AG20443 (cell line): ENCODE measurements around the gene TLE4.
"Not testable (repeated sequence)": the region's sequence is repeated elsewhere in the genome, so short reads cannot be mapped to it uniquely, and the experiment has no call there.

Experiments used
- DNase-seq: peaks from one replicate; pipeline ENCODE4 v3.0.0; 2012; ENCODE audit warnings: low spot score, mixed read lengths

Gene TLE4

DNA sequence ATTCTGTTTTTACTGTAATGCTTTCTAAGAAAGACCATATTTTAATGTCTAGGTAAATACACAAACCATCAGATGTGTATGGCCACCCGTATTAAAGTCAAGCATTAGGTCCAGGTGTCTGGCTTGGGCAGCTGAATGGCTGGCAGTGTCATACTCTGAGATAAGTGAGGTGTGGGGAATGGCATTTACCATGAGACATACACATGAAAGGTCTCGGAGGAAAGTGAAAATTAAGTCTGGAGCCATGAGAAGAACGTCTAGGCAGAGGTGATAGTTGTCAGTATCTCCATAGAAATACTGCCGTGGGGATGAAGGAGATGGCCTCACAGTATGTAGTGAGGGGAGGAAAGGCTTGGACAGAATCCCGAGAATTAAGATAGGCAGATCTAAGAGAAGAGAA, 164.3 kb downstream of the TLE4 start:
- no peak for DNase-seq

DNA sequence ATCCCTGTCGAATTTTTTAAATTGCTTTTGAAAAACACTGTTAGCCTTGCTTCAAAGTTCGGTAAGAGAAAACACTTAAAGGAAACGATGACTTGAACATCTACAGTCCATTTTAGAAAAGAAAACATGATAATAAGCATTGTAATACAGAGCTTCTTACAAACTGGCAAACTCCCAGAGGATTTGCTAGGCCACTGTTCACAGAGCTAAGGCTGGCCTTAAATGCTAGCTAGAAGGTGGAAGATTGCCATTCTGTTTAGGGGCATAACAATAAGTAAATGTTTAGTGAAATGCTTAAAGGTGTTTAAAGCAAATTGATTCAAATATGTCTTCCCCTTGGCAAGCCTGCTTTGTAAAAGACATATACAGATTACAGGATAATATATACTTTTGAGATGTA, 169.6 kb downstream of the TLE4 start:
- DNase-seq: no peak

DNA sequence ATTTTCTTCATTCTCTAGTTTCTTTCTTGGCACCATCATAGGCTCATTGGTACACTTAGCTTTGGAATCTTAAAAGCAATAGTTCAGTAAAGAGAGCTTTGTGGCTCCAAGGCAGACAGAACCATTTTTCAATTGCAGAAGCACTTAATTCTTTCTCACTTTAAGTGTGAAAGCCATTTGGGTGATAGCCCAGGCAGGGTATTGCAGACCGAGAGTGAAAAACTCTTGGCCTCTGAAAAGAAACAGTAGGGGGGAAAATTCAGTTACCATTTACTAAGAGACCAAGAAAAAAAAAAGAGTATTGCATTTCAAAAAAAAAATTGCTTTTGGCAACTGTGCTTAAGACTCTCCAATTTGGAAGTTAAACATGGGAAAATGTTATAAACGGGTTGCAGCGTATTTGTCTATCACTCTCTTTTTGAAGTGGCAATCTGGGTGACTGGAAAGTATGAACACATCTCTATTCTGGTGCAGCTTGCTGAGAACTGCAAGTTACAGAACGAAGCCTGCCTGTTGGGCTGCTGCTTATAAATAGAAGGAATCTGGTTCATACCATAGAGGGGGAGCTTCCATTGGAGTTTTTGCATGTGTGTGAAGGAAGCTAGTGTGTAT, 170.5 kb downstream of the TLE4 start:
- DNase-seq: no peak

GRCh38 chr9:79744521-79744920, 172.8 kb downstream of the TLE4 start:
- no peak for DNase-seq

GRCh38 chr9:79745752-79746336, 174.1 kb downstream of the TLE4 start:
- DNase-seq: no peak

DNA sequence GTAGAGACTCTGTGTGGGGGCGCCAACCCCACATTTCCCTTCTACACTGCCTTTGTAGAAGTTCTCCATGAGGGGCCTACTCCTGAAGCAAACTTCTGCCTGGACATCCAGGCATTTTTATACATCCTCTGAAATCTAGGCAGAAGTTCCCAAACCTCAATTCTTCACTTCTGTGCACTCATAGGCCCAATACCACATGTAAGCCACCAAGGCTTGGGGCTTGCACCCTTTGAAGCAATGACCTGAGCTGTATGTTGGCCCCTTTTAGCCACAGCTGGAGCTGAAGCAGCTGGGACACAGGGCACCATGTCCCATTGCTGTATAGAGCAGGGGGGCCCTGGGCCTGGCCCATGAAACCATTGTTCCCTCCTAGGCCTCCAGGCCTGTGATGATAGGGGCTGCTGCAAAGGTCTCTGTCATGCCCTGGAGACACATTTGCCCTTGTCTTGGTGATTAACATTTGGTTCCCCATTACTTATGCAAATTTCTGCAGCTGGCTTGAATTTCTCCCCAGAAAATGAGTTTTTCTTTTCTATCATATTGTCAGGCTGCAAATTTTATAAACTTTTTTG, 180.2 kb downstream of the TLE4 start:
- DNase-seq: not testable (repeated sequence)

DNA sequence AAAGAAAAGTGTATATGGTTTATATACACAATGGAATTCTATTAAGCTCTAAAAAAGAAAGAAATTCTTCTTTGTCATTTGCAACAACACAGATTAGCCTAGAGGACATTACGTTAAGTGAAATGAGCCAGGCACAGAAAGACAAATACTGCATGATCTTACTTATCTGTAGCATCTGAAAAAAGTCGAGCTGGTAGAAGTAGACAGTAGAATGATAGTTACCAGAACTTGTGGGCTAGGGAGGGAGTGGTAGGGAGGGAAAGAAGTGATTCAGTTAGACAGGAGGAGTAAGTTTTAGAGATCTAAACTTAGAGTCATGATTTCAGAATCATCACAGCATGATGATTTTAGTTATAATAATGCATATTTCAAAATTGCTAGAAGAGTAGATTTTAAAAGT, 184.6 kb downstream of the TLE4 start:
- DNase-seq: no peak

- DNase-seq: no peak
Measured at GRCh38 chr9:79757074-79757473, 185.3 kb downstream of the TLE4 start.

DNA sequence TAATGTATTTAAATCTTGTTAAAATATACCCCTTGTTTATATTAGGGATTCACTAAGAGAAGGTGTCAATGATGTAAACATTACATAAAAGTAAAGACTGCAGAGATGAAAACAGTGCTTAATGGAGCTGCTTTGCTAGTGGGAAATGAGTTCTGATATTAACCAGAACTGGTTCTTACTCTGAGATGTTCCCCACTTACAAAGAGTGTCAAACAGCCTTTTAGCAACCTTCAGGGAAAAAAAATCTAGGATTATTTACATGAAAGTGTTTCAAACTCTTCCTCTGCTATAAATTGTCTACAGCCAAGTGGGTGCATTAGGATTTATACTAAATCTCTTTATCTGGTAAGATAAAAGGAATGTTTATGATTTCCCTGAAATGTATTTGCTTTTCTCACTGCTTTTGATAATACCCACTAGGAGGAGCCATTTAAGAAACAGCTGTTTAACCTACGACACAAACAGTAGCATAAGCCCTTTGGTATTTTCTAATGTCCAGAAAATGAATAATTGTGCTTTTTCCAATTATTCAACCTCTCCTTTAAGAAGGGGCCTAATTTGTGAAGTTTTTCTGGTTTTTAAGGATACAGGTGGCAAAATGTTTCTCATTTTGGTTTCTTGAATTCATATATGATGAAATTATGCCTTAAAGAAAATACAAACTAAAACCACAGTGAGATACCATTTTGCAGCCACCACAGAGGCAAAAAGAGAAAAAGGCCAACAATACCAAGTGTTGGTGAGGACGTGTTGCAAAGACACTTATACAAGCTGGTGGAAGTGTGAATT, 186.3 kb downstream of the TLE4 start:
- no peak for DNase-seq

DNA sequence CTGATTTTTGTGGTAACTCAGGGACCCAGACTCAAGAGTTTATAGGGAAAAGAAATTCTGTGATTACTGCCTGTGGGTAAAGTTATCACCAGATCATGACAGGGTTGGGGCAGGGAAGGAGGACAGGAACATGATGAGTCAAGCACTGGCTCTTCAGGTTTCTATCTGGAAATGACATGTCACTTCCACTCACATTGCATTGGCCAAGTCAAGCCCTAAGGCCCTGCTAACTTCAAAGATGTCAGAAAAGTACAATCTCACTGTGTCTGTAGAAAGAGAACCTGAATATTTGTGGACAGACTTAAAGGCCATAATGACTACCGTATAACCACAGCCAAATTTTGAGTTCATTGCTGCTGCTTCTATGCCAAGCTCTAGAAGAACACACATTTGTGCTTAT, 187.7 kb downstream of the TLE4 start:
- DNase-seq: no peak

- no peak for DNase-seq
Measured at GRCh38 chr9:79762070-79762469, 190.3 kb downstream of the TLE4 start.

DNA sequence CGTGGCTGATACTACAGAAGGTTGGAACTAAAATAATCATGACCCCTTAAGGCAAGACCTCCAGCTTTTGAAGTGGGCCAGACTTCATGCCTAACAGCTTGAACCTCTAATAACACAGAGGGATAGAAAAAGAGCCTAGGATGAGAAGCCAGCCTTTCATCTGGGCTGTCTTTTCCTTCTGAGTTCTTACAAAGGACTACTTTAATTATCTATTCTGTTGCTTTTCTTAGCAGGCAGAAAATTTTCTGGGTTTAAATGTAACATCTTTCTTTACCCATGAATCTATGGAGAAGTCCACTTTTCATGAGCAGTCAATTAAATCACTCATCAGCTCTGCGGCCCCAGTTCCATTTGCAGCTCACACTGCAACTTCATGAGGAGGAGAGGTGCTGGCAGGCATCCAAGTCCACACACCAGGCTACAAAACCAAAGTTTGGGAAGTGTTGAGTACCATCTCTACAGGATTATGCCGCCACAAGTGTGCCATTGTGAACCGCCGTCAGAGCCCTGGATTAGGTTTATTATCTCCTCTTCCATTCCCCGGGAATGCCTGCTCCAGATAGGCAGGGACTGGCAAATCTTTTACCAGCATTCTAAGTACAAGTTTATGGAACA, 192.0 kb downstream of the TLE4 start:
- DNase-seq: no peak

GRCh38 chr9:79764374-79764773, 192.6 kb downstream of the TLE4 start:
- DNase-seq: peak; percentile 94

GRCh38 chr9:79765466-79765865, 193.7 kb downstream of the TLE4 start:
- DNase-seq: no peak

DNA sequence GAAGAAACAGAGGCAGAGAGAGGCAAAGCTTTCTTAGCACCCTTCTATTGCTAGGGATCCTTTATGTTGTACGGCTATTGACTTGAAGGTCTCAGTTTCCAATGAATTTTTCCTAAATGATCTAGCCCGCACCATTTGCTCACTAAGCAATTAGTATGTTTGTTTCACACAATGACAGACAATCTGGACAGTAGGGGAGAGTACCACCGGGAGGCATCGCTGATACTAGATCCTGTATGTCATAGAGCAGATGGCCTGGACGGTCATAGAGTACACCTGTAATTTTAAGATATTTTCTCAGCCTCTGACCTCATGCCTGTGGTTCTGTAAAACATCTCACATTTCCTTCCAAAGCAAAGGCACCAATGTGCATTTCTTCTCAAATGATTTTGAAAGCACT, 194.3 kb downstream of the TLE4 start:
- no peak for DNase-seq

DNA sequence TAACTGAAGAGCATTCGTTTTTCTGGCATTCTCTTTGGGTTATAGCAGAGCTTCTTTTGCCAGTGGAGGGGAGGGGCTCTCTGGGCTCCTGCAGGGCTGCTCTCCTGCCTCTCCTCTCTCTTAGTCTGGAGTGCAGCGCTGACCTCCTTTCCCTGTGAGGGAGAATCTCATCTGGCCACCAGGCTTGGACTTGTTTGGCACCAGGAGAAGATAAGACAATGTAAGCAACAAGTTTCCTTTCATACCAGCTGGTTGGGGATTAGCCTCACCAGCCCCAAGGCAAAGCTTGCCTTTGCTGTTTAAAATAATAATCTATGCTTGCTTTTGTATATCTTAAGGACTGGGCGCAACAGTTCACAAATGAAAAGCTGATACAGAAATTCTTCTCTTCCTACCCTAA, 196.4 kb downstream of the TLE4 start:
- peak; percentile 29 for DNase-seq

GRCh38 chr9:79769476-79770275, 197.9 kb downstream of the TLE4 start:
- no peak for DNase-seq

DNA sequence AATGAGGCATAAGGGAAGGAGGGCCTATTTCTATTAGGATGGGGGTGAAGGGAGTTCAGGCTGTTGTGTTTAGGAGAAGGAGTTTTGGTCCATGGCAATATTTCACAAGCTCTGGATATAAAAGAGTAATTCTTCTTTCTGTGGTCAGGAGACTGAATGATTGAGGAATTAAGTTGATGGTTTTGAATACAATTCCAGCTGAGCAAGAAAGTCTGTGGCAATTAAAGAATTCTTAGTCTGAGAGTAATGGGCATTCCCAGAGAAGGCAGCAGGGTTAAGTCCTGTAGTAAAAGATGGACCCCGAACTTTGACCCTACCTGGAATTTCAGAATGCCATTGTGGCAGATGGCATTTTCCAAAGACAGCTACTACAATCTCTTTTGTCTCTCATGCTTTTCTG, 202.6 kb downstream of the TLE4 start:
- no peak for DNase-seq
